Lower leg skin (tissue), 4 donors: ENCODE data around the gene USP31. TPM values are rescaled to one million over a fixed set of nuclear protein-coding genes. Genes with fewer than 3 reads are reported as not detected.

Source experiments
- DNase-seq, 2 donors: peaks; one replicate each; pipeline ENCODE4 v3.0.0-alpha.2; 2019; ENCODE audit warnings: low spot score in 2 of 2
- H3K4me3 ChIP-seq: fragments of 200-600 bp; sonication (generic); 2 replicates; pipeline ENCODE4 v1.5.1; 2017; ENCODE audit warnings: mild to moderate bottlenecking, low read depth; ENCODE audit not compliant: poor library complexity, severe bottlenecking
- CTCF ChIP-seq, 3 donors: fragments of 450-650 bp; IDR thresholded peaks; one replicate each; pipeline ENCODE4 v1.5.1; 2016; ENCODE audit warnings: antibody characterized with exemption in 3 of 3, mild to moderate bottlenecking in 3 of 3, moderate library complexity in 2 of 3
- POLR2A ChIP-seq, 2 donors: fragments of 450-650 bp; IDR thresholded peaks; one replicate each; pipeline ENCODE4 v1.6.1; 2016 to 2017; ENCODE audit warnings: antibody characterized with exemption in 2 of 2, mild to moderate bottlenecking in 1 of 2, moderate library complexity in 1 of 2
- WGBS, 2 donors: methylation state at CpG; one replicate each; pipeline ENCODE4 v1.1.5; 2018; 5-methylcytosine and 5-hydroxymethylcytosine counted together
- intact Hi-C: fragments of 100-400 bp; cut with DNase I; formaldehyde crosslinking; loops from one replicate; pipeline ENCODE4 v1.15.0; 2023; ENCODE audit warnings: low total_unique reads
- total RNA-seq, 4 donors: library from RNA; depleted of rRNA; stranded (reverse); fragments of >200 nt; gene quantifications; one replicate each; pipeline ENCODE4 v1.1.0, GENCODE V29; 2016

The USP31 gene
- total RNA-seq, 4 donors from 2014 or later = 11.3 to 41.1 (median 15.6) TPM

- DNase-seq = no peak
- intact Hi-C loops = no loop called here
- TF ChIP-seq POLR2A (IDR thresholded peaks at IDR 0.05) (no peak), CTCF (IDR thresholded peaks at IDR 0.05) (no peak)
- 75 to 79% methylated on average over 9 of the region's 9 CpGs for WGBS, 2 donors
- no peak overlapping the region for H3K4me3 ChIP-seq
These were observed 76.3 kb downstream of the USP31 start for GRCh38 chr16:23072769-23073549.

- TF ChIP-seq CTCF (IDR thresholded peaks at IDR 0.05) (no peak), POLR2A (IDR thresholded peaks at IDR 0.05) (no peak)
- 52 to 70% methylated on average over 13 of the region's 13 CpGs for WGBS, 2 donors
- intact Hi-C loops = no loop called here
- no peak overlapping the region for H3K4me3 ChIP-seq
- DNase-seq = peak in 1 of 2 donors; percentile 36
These were observed 77.1 kb downstream of the USP31 start for GRCh38 chr16:23072084-23072599.

GRCh38 chr16:23071196-23072083, 77.8 kb downstream of the USP31 start:
- WGBS, 2 donors = 36 to 49% methylated on average over 8 of the region's 8 CpGs
- no peak for TF ChIP-seq POLR2A (IDR thresholded peaks at IDR 0.05)
- no peak for TF ChIP-seq CTCF (IDR thresholded peaks at IDR 0.05)
- H3K4me3 ChIP-seq = no peak overlapping the region
- intact Hi-C loops = no loop called here
- DNase-seq = no peak

- no peak overlapping the region for H3K4me3 ChIP-seq
- TF ChIP-seq POLR2A (IDR thresholded peaks at IDR 0.05) = no peak
- TF ChIP-seq CTCF (IDR thresholded peaks at IDR 0.05) = no peak
- 96 to 99% methylated on average over 6 of the region's 6 CpGs for WGBS, 2 donors
- intact Hi-C loops = no loop called here
- no peak for DNase-seq
These were observed 79.4 kb downstream of the USP31 start for GRCh38 chr16:23069844-23070243.

GRCh38 chr16:23068079-23068736, 81.0 kb downstream of the USP31 start:
- TF ChIP-seq POLR2A (IDR thresholded peaks at IDR 0.05) = no peak
- TF ChIP-seq CTCF (IDR thresholded peaks at IDR 0.05) = no peak
- WGBS, 2 donors = 94 to 95% methylated on average over 20 of the region's 20 CpGs
- intact Hi-C loops = no loop called here
- no peak overlapping the region for H3K4me3 ChIP-seq
- DNase-seq = no peak
